ENCODE measurements around the gene ZNF774.
"Not testable (repeated sequence)": the region's sequence is repeated elsewhere in the genome, so short reads cannot be mapped to it uniquely, and the experiment has no call there.

ZNF774 gene

DNA sequence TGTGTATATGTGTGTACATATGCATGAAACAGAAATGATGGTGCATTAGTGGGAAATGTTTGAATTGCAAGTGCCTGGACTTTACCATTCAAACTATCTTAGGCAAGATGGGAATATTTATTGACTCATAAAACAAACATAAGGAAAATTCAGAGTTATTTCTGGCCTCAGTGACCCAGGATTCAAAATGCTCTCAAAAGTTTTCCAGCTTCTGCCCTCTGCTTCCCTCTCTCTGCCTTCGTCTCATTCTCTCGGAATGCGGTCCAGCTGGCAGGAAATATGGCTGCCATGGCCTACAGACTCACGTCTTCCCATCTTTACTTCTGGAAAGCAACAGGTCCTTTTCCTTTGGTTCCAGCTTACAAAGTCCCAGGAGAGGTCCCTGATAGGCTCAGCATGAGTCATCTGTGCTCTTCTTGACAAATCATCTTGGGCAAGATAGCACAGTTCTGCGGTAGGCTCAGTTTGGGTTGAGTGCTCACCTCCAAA, 8.7 kb upstream of the ZNF774 start:
- H3K27ac ChIP-seq, result peak overlapping the region; percentile 22
- DNase-seq (ENCODE audit: low read depth, low spot score), result no peak

DNA sequence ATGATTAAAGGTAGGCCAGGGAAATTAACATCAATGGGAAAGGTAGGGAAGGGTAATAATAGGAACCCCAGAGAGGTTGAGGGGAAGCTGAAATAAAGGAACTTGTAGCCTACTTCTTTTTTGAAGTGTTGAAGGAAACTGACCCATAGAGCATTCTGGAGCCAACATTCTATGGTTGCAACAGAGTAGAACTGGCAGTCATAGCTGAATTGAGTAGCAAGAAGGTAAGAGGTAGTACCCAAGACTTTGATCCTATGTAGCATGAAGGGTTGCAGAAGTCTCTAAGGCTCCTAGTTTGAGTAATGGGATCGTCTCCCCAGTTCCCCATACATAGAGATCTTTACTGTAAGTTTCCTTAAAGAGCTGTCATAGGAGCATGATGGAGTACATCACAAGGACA, 7.4 kb upstream of the ZNF774 start:
- no peak overlapping the region for H3K27ac ChIP-seq
- DNase-seq (ENCODE audit: low read depth, low spot score), result no peak

GRCh38 chr15:90345857-90346256, 6.2 kb upstream of the ZNF774 start:
- DNase-seq (ENCODE audit: low read depth, low spot score), result no peak

DNA sequence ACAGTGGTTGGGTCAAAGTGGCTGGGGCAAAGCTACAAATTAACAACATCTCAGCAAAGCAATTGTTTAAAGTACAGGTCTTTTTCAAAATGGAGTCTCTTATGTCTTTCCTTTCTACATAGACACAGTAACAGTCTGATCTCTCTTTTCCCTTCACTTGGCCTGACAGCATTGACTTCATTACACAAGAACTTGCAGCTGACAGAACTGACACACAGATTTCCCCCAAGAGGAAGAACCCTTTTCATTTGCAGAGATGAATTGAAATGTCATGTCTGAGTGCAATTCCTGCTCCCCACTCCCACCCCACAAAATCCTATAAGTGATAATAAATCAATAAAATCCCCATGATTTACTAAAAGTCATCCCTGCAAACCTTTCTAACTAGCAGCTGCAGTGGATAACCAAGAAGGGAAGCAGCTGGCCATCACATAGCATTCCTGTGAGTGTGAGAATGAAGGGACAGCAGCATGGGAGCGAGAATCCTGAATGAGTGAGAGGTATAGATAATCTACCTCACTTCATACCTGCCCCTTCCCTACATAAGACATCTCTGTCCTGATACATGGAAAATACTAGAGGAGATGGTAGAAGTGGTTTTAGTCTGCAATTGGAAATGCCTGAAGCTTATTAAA, 4.5 kb upstream of the ZNF774 start:
- H3K27ac ChIP-seq, result peak overlapping the region; percentile 64
- not testable (repeated sequence) for DNase-seq (ENCODE audit: low read depth, low spot score)

More at GRCh38 chr15:90345857-90346256, 6.2 kb upstream of the ZNF774 start:
- no peak overlapping the region for H3K27ac ChIP-seq

- DNase-seq (ENCODE audit: low read depth, low spot score), result no peak
- peak overlapping the region; percentile 64 for H3K27ac ChIP-seq
Measured at GRCh38 chr15:90348456-90348855, 3.6 kb upstream of the ZNF774 start.

DNA sequence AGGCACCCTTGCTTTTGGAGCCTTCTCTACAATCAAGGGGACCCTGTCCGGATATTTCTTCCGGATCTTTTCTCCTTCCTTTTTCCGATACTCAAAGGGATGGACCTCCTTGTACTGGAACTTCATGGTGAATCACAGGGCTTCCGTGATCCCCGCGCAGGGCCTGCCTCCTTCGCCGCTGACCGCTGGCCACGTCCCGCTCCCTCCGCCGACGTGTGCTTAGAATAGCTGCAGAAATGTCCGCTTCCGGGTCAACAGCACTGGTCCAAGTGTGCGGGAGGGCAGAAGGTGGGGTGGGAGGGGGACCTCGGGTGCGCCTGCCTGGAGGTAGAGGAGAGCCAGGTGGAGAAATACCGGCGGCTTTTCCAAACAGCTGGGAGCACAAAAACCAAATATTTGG, 3.0 kb upstream of the ZNF774 start:
- DNase-seq (ENCODE audit: low read depth, low spot score), result no peak
- peak overlapping the region; percentile 64 for H3K27ac ChIP-seq

- DNase-seq (ENCODE audit: low read depth, low spot score), result no peak
- H3K27ac ChIP-seq, result no peak overlapping the region
Measured at GRCh38 chr15:90349821-90350220, 2.3 kb upstream of the ZNF774 start.

GRCh38 chr15:90351479-90352106, 491 bp upstream of the ZNF774 start:
- no peak for DNase-seq (ENCODE audit: low read depth, low spot score)
- peak overlapping the region; percentile 74 for H3K27ac ChIP-seq

GRCh38 chr15:90354986-90355385, 2.9 kb downstream of the ZNF774 start:
- no peak overlapping the region for H3K27ac ChIP-seq
- DNase-seq (ENCODE audit: low read depth, low spot score), result no peak

GRCh38 chr15:90358124-90359033, 6.3 kb downstream of the ZNF774 start:
- no peak for DNase-seq (ENCODE audit: low read depth, low spot score)
- H3K27ac ChIP-seq, result peak overlapping the region; percentile 67

- no peak for DNase-seq (ENCODE audit: low read depth, low spot score)
- H3K27ac ChIP-seq, result no peak overlapping the region
Measured at GRCh38 chr15:90360746-90361145, 8.7 kb downstream of the ZNF774 start.

GRCh38 chr15:90362936-90363212, 10.8 kb downstream of the ZNF774 start:
- no peak for DNase-seq (ENCODE audit: low read depth, low spot score)
- H3K27ac ChIP-seq, result peak overlapping the region; percentile 96

DNA sequence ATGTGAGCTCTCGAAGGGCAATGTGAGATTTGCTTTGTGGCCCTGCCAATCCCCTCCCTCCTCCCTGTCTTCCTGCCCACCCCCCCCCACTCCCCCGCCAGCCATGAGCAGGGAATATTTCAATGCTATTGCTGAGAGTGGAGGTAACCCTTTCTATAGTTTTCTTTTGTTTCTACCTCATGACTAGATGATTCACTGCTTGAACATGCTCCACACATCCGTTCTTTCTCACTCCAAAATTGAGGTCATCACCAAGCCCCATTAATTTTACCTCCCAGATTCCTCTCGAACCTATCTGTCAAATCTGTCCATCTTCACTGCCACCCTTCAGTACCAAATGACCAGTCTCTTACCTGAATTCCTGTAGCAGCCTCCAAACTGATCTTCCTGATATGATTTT, 12.2 kb downstream of the ZNF774 start:
- DNase-seq (ENCODE audit: low read depth, low spot score), result no peak
- peak overlapping the region; percentile 96 for H3K27ac ChIP-seq

DNA sequence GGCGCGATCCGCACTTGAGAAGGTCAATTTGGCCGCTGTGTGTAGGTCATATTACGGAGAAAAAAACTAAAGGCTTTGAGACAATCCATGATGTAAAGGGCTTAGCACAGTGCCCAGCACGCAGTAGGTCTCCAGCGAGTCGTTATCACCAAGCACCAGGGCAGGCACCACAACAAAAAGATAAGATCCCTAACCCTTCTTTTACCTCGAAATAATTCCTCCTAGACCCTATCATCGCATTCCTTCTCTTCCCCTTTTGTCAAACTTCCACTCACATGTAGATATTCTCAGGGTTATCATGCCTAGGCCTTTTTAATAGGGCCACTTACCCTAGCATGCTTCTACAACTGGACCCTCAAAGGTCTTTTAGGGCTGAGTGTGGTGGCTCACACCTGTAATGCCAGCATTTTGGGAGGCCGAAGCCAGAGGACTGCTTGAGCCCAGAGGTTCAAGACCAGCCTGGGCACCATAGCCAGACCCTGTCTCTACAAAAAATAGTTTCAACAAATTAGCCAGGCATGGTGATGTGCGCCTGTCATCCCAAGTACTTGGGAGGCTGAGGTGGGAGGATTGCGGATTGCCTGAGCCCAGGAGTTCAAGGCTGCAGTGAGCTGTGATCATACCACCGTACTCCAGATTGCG, 13.5 kb downstream of the ZNF774 start:
- no peak for DNase-seq (ENCODE audit: low read depth, low spot score)
- H3K27ac ChIP-seq, result peak overlapping the region; percentile 96

GRCh38 chr15:90367576-90367975, 15.5 kb downstream of the ZNF774 start:
- H3K27ac ChIP-seq, result no peak overlapping the region
- no peak for DNase-seq (ENCODE audit: low read depth, low spot score)

DNA sequence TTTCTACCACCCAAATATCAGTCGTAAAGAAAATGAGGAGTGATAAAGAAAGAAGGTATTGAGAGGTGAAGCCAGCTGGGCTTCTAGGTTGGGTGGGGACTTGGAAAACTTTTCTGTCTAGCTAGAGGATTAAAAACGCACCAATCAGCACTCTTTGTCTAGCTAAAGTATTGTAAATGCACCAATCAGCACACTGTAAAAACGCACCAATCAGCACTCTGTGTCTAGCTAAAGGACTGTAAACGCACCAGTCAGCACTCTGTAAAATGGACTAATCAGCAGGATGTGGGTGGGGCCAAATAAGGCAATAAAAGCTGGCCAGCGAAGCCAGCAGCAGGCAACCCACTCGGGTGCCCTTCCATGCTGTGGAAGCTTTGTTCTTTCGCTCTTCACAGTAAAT, 23.0 kb downstream of the ZNF774 start:
- H3K27ac ChIP-seq, result no peak overlapping the region
- no peak for DNase-seq (ENCODE audit: low read depth, low spot score)

DNA sequence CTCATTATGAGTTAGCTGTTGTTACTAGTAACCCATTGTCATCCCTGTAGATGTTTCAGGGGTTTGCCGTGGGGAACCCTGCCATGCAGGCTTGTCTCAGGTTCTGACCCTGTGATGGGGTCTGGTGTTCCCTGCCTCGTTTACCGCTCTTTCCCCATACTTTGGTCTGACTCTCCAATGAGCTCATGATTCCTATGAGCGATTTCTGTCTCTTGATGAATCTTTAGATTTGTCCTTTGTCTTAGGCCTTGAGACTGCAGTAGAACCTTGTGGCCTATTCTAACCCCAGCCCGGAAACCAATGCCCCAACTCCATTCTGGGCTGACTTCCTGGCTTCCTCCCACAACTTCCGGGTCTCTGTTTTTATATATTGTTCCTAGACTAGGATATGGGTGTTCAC, 24.7 kb downstream of the ZNF774 start:
- DNase-seq (ENCODE audit: low read depth, low spot score), result no peak
- no peak overlapping the region for H3K27ac ChIP-seq

DNA sequence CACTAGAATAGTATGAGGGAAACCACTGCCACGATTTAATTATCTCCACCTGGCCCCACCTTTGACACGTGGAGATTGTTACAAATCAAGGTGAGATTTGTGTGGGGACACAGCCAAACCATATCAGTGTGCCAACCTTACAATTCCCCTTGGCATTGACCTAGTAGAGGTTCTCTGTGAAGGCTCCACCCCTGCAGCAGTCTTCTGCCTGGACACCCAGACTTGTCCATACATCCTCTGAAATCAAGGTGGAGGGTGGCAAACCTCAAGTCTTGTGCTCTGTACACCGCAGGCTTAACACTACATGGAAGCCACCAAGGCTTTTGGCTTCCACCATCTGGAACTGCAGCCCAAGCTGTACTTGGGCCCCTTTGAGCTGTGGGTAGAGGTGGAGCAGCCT, 27.2 kb downstream of the ZNF774 start:
- no peak for DNase-seq (ENCODE audit: low read depth, low spot score)

DNA sequence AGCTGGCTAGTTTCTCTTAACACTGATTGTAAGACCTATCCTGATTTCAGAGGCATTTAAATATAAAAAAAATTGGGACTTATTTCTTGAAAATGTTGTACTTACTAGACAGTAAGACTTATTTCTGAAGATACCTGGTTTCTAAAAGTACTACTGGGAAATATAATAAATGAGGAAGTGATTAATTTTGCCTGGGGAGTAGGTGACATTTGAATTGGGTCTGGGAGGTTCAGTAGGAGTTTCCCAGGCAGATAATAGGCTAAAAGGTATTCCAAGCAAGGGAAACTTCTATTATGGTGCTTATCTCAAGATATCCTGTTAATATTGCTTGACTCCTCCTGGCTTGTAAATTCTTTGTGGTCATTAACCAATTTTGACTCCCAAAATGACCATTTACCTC, 29.4 kb downstream of the ZNF774 start:
- H3K27ac ChIP-seq, result no peak overlapping the region
- DNase-seq (ENCODE audit: low read depth, low spot score), result no peak

More for the DNA sequence above, 27.2 kb downstream of the ZNF774 start:
- H3K27ac ChIP-seq, result no peak overlapping the region

- DNase-seq (ENCODE audit: low read depth, low spot score), result no peak
- H3K27ac ChIP-seq, result no peak overlapping the region
Measured at GRCh38 chr15:90382320-90382719, 30.2 kb downstream of the ZNF774 start.

DNA sequence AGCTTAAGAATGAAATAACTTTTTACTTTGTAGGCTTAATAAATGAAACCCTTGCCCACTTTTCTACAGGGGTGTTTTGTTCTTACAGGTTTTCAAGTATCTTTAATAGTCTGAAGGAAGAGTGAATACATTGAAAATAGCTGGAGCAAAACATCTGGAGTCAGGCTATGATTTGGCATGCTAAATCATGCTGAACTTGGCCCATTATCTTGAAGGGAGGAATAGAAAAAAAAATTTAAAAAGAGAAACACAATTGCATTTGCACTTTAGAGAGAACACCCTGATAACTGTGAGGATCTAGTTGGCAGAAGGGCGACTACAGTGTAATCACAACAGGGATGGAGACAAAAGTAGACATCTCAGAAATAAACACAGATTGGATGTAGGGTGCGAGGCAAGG, 34.1 kb downstream of the ZNF774 start:
- no peak overlapping the region for H3K27ac ChIP-seq
- no peak for DNase-seq (ENCODE audit: low read depth, low spot score)
